ENCODE results near the gene C1QTNF1.
A peak's percentile ranks its signal among the peaks of the same experiment; 100 is the strongest.

C1QTNF1 gene

DNA sequence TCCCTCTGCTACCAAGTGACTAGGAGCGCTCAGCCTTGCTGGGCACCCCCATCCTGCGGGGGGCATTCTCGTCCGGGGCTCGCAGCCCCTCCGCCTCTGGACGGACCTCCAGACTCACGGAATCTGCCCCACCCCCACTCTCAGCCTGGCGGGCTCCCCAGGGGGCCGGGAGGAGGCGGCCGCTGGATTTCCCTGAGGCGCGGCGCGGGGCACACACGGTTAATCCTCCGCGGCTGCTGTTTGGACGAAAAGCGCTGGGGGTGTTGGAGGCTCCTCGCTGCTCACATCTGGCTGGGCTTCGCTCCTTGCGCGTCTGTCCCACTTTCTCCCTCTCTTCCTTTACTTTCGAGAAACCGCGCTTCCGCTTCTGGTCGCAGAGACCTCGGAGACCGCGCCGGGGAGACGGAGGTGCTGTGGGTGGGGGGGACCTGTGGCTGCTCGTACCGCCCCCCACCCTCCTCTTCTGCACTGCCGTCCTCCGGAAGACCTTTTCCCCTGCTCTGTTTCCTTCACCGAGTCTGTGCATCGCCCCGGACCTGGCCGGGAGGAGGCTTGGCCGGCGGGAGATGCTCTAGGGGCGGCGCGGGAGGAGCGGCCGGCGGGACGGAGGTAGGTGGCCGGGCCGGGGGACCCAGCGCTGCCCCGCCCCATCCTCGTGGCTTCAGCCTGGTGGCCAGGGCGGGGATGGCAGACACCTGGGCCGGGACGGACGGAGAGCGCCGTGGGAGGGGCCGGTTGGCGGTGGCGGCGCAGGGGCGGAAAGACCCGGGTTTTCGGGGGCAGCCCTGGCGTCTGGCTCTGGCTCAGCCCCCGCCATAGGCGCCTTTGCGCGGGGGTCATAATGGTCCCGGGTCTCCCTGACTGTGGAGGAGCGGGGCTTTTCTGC is at the start of gene C1QTNF1:
Gene C1QTNF1 (plus strand): TSS at position 284 of the 886 bp plus-strand sequence. CDS start 19,800 bp downstream, outside the sequence.
- POLR2A ChIA-PET: no interaction called here
- TF ChIP-seq, protein P1, sequence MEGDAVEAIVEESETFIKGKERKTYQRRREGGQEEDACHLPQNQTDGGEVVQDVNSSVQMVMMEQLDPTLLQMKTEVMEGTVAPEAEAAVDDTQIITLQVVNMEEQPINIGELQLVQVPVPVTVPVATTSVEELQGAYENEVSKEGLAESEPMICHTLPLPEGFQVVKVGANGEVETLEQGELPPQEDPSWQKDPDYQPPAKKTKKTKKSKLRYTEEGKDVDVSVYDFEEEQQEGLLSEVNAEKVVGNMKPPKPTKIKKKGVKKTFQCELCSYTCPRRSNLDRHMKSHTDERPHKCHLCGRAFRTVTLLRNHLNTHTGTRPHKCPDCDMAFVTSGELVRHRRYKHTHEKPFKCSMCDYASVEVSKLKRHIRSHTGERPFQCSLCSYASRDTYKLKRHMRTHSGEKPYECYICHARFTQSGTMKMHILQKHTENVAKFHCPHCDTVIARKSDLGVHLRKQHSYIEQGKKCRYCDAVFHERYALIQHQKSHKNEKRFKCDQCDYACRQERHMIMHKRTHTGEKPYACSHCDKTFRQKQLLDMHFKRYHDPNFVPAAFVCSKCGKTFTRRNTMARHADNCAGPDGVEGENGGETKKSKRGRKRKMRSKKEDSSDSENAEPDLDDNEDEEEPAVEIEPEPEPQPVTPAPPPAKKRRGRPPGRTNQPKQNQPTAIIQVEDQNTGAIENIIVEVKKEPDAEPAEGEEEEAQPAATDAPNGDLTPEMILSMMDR (IDR thresholded peaks at IDR 0.05; ENCODE audit: control extremely low read depth, extremely low read depth, low read depth, missing control alignments): no peak

GRCh38 chr17:78974635-78975591 is 49.1 kb upstream of the C1QTNF1 start:
- POLR2A ChIA-PET: no interaction called here
- TF ChIP-seq, protein P1 (IDR thresholded peaks at IDR 0.05; ENCODE audit: control extremely low read depth, extremely low read depth, low read depth, missing control alignments): no peak
- DNase-seq (ENCODE audit: extremely low spot score): no peak
- CTCF ChIA-PET: interaction anchor here (1.8 kb wide), 1 partner anchor 14 kb away, joined by 4 read pairs; no protein-coding TSS in a partner anchor

More for the DNA sequence above, at the start of gene C1QTNF1:
- CTCF ChIA-PET: no interaction called here
- peak; percentile 53 for DNase-seq (ENCODE audit: extremely low spot score)

DNA sequence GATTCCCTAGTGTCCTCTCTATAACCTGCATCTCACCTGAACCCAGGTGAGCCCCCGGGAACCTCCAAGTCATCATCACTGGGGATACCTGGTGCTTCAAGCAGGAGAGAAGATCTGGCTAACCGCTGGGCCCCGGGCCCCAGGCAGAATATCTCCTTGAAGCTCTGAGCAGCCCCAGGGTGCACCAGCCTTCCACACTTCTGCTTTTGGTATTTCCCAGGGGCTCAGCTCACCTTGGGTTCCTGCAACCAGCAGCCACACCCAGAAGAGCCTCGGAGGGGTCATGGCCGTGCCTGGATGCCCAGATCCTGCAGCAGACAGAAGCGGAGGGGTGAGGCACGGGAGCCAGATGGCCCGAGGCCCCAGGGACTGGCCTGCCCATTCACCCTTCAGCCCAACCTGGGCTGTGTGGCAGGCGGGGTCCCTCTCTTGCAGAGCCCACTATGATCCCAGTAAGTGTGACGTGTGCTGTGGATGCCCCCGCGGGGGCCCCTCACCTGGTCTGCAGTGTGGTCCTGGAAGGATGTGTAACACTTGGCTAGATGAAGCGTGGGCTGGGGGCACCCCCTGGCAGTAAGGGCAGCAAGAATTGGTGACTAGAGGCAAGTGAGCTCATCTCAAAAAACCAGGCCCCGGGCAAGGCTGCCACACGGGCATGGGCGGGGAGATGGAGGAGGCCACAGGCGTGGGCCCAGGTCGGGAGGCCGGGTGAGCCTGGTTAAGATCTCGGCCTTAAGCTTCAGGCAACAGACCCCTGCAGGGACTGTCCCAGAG is 46.9 kb upstream of the C1QTNF1 start:
- CTCF ChIA-PET: interaction anchor here (0.6 to 1.3 kb wide), 2 partner anchors 17 to 69 kb away, joined by 3 read pairs; no protein-coding TSS in a partner anchor
- TF ChIP-seq, protein P1 (IDR thresholded peaks at IDR 0.05; ENCODE audit: control extremely low read depth, extremely low read depth, low read depth, missing control alignments): no peak
- DNase-seq (ENCODE audit: extremely low spot score): no peak
- POLR2A ChIA-PET: no interaction called here

- POLR2A ChIA-PET: no interaction called here
- CTCF ChIA-PET: interaction anchor here (1.3 kb wide), 1 partner anchor 68 kb away, joined by 3 read pairs; no protein-coding TSS in a partner anchor
- TF ChIP-seq, protein P1 (IDR thresholded peaks at IDR 0.05; ENCODE audit: control extremely low read depth, extremely low read depth, low read depth, missing control alignments): no peak
- DNase-seq (ENCODE audit: extremely low spot score): no peak
These were observed 46.4 kb upstream of the C1QTNF1 start for GRCh38 chr17:78977681-78977943.

- DNase-seq (ENCODE audit: extremely low spot score): no peak
- CTCF ChIA-PET: interaction anchor here (1.3 to 1.4 kb wide), 2 partner anchors 8 to 68 kb away, joined by 3 to 5 read pairs; no protein-coding TSS in a partner anchor
- POLR2A ChIA-PET: no interaction called here
- TF ChIP-seq, protein P1 (IDR thresholded peaks at IDR 0.05; ENCODE audit: control extremely low read depth, extremely low read depth, low read depth, missing control alignments): no peak
These were observed 45.7 kb upstream of the C1QTNF1 start for GRCh38 chr17:78977997-78978973.
